ENCODE data around the gene DLGAP1.

Gene DLGAP1

GRCh38 chr18:3923750-3924149 lies 531.4 kb downstream of the DLGAP1 start:
- DNase-seq, result no peak

GRCh38 chr18:3921826-3922225 lies 533.3 kb downstream of the DLGAP1 start:
- no peak for DNase-seq

- DNase-seq, result no peak
Measured at GRCh38 chr18:3920832-3921231, 534.3 kb downstream of the DLGAP1 start.

- no peak for DNase-seq
Measured at GRCh38 chr18:3919396-3920061, 535.6 kb downstream of the DLGAP1 start.

GRCh38 chr18:3916082-3916481 lies 539.0 kb downstream of the DLGAP1 start:
- DNase-seq, result no peak

- DNase-seq, result peak; percentile 35
Measured at GRCh38 chr18:3914833-3915610, 540.1 kb downstream of the DLGAP1 start.

GRCh38 chr18:3914109-3914508 lies 541.0 kb downstream of the DLGAP1 start:
- no peak for DNase-seq

GRCh38 chr18:3912705-3913104 lies 542.4 kb downstream of the DLGAP1 start:
- no peak for DNase-seq

GRCh38 chr18:3911413-3911812 lies 543.7 kb downstream of the DLGAP1 start:
- peak; percentile 57 for DNase-seq

GRCh38 chr18:3910512-3910911 lies 544.6 kb downstream of the DLGAP1 start:
- DNase-seq, result no peak

- no peak for DNase-seq
Measured at GRCh38 chr18:3907955-3908354, 547.2 kb downstream of the DLGAP1 start.

GRCh38 chr18:3906116-3906750 lies 548.9 kb downstream of the DLGAP1 start:
- no peak for DNase-seq

- no peak for DNase-seq
Measured at GRCh38 chr18:3903337-3903736, 551.8 kb downstream of the DLGAP1 start.

GRCh38 chr18:3902676-3903075 lies 552.4 kb downstream of the DLGAP1 start:
- no peak for DNase-seq

GRCh38 chr18:3901811-3902210 lies 553.3 kb downstream of the DLGAP1 start:
- DNase-seq, result no peak

- DNase-seq, result no peak
Measured at GRCh38 chr18:3901042-3901441, 554.1 kb downstream of the DLGAP1 start.

GRCh38 chr18:3900327-3900726 lies 554.8 kb downstream of the DLGAP1 start:
- no peak for DNase-seq

GRCh38 chr18:3898861-3899613 lies 556.1 kb downstream of the DLGAP1 start:
- DNase-seq, result peak; percentile 67

GRCh38 chr18:3892152-3892551 lies 563.0 kb downstream of the DLGAP1 start:
- no peak for DNase-seq

- DNase-seq, result no peak
Measured at GRCh38 chr18:3891245-3891644, 563.9 kb downstream of the DLGAP1 start.

GRCh38 chr18:3889803-3890202 lies 565.3 kb downstream of the DLGAP1 start:
- DNase-seq, result no peak

GRCh38 chr18:3889121-3889520 lies 566.0 kb downstream of the DLGAP1 start:
- DNase-seq, result no peak

- DNase-seq, result no peak
Measured at GRCh38 chr18:3886575-3887322, 568.4 kb downstream of the DLGAP1 start.

All from NCI-H510A treated with DMSO at 0.1 percent for 48 hours (cell line).